GDM1 (cell line): Measurements from ENCODE around the gene ELP4.
"Not testable (repeated sequence)": the region's sequence is repeated elsewhere in the genome, so short reads cannot be mapped to it uniquely, and the experiment has no call there.

ENCODE experiments used
- DNase-seq: peaks from one replicate; lab custom pipeline; 2025; lab: John Stamatoyannopoulos, UW

The ELP4 gene, protein sequence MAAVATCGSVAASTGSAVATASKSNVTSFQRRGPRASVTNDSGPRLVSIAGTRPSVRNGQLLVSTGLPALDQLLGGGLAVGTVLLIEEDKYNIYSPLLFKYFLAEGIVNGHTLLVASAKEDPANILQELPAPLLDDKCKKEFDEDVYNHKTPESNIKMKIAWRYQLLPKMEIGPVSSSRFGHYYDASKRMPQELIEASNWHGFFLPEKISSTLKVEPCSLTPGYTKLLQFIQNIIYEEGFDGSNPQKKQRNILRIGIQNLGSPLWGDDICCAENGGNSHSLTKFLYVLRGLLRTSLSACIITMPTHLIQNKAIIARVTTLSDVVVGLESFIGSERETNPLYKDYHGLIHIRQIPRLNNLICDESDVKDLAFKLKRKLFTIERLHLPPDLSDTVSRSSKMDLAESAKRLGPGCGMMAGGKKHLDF

DNA sequence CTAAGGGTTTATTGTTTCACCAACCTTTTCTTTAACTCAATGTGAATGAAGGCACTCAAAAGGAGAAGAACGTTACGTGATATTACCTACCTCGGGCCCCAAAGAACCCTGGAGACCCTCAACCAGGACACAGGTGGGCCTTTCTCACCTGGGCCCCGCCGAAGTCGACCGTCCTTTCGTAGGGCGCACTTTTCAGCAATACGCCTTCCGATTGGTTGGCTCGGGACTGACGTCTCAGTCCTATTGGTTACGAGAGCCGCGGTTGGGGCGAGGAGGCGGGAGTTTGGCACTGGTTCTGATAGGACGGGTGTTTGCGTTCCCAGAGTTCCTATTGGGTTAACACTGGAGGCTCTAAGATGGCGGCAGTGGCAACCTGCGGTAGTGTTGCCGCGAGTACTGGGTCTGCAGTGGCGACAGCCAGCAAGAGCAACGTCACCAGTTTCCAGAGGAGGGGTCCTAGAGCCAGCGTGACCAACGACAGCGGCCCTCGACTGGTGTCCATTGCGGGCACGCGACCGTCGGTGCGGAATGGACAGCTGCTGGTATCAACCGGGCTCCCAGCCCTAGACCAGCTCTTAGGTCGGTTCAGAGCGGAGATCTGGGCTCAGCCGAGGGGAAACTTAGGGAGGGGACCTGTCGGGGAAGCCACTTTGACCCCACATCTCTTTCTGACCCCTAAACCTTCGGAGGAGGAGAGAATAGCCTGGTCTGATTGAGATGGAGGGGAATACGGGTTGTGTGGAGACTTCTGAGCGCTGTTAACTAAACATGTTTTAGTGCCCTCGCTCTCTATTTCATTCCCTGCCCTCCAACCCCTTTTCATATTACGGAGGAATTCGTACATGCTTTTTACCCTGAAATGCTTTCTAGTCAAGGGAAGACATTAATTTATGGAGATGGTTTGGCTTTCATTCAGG is at the start of gene ELP4, which contains the start of gene IMMP1L:
TSS of gene ELP4 (plus strand) at position 339 of the 917 bp plus-strand sequence. CDS start at position 357, 18 bp downstream.
TSS of gene IMMP1L (minus strand) at position 194 of the 917 bp plus-strand sequence. CDS start 46,346 bp downstream, outside the sequence.
- DNase-seq, result peak; percentile 91

DNA sequence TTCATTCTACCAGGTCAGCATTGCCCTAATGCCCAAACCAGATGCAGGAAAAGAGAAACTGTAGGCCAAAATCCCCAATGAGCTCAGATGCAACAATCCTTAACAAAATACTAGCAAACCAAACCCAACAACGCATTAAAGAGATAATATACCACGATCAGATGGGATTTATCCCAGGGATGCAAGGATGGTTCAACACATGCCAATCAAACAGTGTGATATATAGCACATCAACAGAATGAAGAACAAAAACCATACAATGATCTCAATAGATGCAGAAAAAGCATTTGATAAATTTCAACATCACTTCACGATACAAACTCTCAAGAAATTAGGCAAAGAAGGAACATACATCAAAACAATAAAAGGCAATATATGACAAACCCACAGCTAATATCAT is 45.1 kb upstream of the ELP4 start:
- DNase-seq, result no peak

DNA sequence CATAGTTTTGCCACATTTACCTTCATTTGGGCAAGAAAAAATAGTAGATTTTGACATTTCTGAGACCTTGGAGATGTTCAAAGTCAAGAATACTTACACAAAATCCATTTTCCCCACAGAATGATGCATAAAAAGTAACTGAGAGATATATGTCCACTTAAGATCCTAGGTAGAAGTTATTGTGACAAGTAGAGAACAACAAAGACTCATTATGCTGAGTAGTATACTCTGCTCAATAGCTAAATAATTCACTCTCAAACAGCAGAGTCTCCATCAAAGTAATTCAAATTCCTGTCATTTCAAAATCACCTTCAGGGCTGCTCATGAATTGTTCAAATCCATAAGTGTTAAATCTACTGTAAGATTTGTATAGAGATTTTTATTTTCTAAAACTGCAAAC is 35.5 kb upstream of the ELP4 start:
- no peak for DNase-seq

DNA sequence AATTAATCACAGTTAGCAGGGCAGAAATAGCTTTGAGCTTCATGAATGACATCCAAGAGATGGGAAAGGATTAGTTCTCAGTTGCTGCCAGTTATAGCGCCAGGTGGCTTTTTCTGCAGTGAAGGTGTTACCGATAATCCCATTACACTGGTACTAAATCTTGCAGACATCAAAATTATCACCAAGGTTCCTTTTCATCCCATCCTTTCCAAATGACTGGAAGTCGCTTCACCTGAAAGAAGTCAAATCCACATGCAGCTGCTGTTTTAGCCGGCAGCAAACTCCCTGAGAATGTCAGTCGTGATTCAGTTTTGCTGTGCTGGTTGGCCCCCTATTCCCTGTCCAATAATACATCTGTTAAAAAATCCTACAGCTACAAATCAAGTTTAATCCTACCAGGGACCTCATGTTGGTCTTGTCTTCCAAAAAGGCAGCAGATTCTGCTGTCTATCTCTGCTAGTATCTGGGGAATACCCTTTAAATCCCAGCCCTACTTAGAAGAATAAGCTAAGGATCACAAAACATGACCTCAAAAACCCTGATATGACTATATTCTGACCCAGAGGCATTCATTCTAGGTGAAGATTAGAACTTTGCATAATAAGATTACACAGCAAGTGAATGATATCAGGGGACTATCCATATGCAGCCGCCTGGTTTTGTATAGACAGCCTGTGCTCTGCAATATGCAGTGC is 31.9 kb upstream of the ELP4 start:
- no peak for DNase-seq

DNA sequence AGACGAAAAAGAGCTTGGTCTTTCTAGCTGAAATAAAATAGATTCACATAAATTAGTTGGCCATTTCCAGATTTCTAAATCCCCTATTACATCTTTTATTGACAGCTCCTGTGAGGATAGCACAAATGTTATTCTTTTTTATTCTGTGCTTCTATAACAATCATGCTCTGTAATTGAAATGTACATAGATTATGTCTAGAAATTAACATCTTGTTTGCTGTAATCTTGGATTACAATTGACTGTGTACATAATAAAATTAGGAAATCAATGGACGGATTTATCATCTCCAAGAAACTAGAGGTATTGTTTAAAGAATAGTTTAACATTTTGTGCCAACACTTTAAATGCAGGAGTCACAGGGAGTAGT is 31.4 kb upstream of the ELP4 start:
- no peak for DNase-seq

DNA sequence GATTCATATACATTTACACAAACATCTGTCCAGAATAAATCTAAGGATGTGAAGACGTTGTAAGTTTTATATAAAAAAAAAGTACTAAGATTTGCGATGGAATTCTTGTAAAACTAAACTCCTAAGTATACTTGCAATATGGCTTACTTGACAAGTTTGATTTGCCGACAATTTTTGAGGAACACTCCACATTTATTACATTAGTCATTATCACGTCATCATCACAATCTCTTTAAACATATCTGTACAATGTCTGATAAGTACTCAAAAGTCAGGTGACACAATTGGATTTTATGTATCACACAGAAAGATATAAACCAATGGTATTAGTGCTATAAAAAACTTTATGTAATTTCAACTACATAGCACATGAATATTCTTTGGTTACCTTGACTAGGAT is 30.5 kb upstream of the ELP4 start:
- DNase-seq, result no peak

DNA sequence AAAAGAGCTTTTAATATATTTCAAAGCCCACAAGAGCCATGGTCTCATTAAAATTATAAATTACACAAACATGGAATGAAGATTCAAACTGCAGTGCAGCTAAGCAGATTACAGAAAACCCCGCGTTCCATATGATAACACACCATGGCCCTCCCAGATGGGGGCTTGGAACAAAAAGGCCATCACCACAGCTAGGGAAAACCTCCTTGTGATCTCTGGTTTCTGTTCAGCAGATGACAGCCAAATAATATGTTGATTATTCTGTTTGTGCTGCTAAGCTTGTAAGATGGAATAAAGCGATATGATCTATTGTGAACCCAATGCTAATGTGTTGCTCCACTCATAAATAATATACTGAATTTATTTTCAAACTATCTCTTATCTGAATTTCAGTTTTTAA is 28.6 kb upstream of the ELP4 start:
- no peak for DNase-seq

DNA sequence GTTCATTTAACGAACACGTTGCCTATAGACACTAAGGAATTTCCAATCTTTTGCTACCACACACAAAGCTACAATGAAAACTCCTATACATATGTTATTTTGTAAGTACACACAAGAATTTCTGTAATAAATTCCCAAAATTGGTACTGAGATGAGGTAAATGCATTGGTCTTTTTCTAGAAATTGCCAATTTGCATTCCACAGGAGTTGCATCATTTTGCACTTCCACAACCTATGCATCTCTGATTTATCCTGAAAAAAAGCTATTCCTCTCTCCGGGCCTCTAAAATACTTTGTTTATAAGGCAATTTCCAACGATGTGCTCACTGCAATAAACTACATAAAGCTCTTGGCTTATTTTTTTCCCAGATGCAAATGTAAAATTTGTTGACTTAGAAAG is 25.1 kb upstream of the ELP4 start:
- no peak for DNase-seq

DNA sequence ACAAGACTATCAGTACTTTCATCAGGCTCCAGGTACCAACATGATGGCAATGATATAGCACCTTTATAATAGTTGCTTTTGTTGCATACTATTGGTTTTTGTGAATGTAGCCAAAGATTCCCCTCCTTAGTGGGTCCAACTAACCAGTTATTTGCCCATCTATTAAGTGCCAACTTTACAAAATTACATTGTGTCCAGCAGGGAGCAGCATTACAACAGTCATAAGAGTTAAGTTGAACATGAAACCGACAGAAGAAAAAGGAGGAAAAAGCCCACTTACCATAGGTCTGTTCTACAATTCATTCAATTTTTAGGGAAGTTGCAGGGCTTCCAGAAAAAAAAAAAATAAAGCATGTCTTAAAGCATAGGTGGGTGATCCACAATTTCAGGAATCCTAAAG is 21.7 kb upstream of the ELP4 start:
- peak; percentile 20 for DNase-seq

DNA sequence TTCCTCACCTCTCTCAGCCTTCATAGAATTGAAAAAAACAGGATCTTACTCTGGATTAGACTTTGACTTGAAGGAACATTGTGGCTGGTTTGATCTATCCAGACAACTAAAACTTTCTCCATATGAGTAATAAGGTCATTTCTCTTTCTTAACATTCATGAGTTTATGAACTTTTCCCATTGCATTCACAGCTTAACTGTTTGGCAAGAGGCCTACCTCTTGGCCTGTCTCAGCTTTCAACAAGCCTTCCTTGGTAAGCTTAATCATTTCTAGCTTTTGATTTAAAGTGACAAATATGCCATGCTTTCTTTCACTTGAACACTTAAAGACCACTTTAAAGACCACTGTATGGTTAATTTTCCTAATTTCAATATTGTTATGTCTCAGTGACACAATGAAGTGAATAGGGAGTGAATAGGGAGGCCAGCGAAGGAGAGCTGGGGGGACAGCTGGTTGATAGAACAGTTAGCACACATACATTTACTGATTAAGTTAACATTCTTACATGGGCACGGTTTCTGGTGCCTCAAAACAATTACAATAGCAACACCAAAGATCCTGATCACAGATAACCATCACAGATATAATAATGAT is 17.1 kb upstream of the ELP4 start:
- DNase-seq, result no peak

DNA sequence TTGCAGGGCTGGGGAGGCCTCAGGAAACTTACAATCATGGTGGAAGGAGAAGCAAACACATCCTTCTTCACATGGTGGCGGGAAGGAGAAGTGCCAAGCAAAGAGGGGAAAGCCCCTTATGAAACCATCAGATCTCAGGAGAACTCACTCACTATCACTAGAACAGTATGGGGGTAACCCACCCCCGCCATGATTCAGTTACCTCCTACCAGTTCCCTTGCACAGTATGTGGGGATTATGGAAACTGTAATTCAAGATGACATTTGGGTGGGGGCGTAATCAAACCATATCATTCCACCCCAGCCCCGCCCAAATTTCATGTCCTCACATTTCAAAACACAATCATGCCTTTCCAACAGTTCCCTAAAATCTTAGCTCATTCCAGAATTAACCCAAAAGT is 16.3 kb upstream of the ELP4 start:
- no peak for DNase-seq

DNA sequence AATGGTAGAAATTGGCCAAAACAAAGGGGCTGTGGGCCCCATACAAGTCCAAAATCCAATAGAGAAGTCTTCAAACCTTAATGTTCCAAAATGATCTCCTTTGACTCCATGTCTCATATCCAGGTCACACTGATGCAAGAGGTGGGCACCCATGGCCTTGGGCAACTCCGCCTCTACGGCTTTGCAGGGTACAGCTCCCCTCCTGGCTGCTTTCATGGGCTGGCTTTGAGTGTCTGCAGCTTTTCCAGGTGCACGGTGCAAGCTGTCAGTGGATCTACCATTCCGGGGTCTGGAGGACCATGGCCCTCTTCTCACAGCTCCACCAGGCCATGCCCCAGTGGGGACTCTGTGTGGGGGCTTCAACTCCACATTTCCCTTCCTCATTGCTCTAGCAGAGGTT is 15.8 kb upstream of the ELP4 start:
- DNase-seq, result not testable (repeated sequence)

DNA sequence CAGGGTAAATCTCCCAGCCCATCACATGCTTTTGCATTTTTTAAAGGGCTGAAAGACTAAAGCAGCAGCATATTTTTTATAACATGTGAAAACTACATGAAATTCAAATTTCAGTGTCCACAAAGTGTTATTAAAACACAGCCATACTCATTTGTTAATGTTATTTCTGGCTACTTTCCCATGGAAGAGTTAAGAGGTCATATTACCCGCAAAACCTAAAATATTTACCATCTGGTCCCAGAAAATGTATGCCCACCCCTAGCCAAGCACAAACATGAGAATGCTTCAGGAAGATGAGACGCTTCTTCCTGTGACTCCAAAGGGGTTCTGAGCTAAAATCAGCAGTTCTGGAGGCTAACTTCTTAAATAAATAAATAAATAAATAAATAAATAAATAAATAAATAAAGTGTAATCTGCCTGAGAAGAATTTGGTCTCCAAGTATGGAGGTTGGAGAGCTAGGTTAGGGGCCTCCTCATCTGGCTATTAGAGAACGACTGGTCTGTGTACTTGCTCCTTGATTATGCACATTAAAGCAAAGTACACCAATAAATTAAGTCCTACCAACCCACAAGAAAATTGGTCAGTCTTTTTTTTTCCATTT is 9.9 kb upstream of the ELP4 start:
- no peak for DNase-seq

DNA sequence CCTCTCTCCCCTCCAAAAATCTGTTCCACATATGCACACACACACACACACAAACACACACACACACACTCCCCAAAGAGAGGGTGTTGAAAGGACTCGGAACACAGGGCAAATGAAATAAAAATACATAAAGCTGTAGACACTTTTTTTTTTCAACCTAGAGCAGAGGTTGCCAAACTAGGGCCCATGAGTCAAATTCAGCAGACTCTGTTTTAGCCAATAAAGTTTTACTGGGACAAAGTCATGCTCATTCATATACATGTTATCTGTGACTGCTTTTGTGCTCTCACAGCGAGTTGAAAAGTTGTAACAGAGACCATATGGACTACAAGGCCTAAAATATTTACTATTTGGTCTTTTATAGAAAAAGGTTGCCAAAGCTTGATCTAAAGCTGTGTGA is 9.0 kb upstream of the ELP4 start:
- no peak for DNase-seq

DNA sequence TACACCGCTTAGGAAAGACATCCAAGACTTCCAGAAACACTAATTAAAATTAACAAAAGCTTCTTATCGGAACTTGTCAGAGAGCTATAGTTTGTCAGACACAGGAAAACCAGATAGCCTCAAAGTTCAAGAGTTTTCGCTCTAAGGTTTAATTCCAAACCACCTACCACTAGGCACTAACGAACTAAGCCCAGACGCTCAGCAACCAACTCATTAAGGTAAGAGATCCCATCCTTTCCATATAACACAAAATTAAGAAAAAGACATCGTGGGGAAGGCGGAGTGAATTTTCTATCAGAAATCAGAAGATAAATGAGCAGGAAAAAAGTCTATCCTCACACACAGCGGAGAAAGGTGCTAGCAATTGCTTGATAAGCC is 527 bp upstream of the ELP4 start:
- no peak for DNase-seq

DNA sequence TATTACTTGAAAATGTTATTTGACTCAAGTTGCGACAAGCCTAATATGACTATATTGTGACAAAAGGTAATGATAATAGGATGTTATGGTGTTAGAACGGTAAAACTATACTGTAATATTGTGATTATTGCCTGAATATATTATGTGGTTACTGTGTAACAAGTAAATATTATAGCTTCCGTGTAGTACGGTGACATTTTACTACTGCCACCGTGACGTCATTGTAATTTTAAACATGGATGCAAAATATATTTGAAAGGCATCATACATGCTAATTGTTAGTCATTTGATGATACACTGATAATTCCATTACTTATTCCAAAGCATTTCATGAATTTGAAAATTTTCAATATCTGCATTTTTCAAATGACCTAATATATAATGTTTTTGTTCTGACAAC is 2.5 kb downstream of the ELP4 start:
- no peak for DNase-seq

DNA sequence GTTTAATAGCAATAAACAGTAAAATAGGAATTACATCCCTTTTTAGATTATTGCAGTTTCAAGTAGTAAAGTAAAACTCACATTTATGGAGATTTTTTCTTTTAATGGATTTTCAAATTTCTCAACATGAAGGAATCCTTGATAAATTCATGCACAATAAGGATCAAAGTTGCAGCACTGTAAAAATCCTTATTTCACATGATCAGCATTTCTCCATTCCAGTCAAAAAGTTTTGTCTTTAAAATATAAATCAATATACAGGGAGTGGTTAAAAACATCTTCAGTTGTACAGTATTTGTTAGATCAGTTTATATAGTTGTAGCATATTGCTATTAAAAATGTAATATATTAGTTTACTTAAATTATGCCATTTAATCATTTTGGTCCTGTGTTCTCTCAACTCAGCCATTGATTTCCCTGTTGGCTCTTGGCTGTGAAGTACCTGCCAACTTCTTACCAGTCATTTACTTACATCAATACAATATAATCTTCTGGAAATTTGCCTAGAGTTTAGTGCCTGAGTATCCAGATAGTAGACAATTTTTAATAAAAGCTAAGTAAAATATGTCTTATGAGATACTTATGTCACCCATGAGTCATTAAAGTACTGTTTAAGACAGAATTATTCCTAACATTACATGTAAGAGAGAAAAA is 12.1 kb downstream of the ELP4 start:
- no peak for DNase-seq

DNA sequence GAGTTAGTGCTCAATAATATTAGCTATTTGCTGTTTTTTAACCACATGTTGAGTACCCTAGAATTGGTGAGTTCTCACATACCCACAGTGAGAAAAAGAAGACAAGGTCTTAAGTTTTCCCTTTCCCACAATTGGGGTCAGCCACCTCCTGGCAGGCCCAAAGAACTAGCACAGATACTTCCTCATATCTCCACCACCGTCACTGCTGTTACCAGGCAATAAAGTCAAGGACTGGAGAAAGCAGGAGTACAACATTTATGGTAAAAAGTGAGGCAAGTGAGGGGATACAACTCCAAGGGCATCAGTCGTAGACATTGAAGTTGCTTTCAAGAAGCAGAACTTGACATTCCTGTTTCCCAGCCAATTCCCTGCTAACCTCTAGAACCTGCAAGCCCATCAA is 19.6 kb downstream of the ELP4 start:
- no peak for DNase-seq

DNA sequence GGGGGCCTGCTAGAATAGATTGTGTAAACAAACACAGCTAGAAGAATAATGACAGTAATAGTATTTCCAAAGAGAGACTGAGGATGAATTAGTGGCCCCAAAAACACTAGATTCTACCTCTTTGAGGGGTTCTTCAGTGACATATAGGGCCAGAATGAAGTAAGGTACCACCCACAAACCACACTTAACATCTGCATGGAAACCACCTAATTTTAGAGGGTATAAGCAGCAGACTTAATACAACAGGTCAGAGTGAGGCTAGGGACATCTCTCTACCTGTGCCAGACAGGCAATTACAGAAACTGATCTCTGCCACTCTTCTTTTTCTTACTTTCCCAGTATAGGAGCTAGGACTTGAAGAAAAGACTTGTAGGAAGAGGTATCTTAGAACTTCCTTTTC is 20.1 kb downstream of the ELP4 start:
- DNase-seq, result no peak

DNA sequence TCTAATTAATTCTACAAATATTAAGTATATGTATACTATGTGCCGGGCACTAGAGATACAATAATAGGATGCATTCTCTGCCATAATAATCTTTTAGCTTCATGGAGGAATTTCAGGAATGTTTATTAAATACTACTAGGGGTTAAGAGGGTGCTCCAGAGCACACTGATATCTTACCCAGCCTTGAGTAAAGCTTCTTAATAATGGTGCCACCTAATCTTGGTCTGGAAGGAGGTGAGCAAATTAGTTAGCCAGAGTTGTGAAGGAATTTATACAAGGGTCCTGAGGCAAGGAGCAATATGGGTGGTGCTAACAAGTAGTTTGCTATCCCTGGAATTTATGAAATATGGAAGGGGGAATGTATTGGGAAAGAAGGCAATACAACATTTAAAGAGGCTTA is 21.7 kb downstream of the ELP4 start:
- no peak for DNase-seq

DNA sequence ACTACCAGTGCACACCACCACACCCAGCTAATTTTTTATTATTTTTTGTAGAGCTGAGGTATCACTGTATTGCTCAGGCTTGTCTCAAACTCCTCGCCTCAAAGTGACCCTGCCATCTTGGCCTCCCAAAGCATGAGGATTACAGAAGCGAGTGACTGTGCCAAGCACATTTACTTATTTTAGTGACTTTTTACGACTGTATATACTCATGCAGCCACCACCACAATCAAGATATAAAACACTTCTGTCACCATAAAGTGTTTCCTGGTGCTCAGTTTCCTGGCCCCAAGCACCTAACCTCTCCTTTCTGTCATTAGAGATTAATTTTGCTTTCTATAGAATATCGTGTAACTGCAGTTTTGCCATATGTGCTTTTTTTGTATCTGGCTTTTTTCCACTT is 25.9 kb downstream of the ELP4 start:
- no peak for DNase-seq
